IPS DF 4.7 (cell line): Measurements from ENCODE around the gene ADRB2.
"Not testable (repeated sequence)": the region's sequence is repeated elsewhere in the genome, so short reads cannot be mapped to it uniquely, and the experiment has no call there.

Experiments used
- DNase-seq: peaks from one replicate; pipeline ENCODE4 v3.0.0-alpha.2; 2013; ENCODE audit warnings: low spot score; ENCODE audit errors: extremely low read depth

ADRB2 gene

DNA sequence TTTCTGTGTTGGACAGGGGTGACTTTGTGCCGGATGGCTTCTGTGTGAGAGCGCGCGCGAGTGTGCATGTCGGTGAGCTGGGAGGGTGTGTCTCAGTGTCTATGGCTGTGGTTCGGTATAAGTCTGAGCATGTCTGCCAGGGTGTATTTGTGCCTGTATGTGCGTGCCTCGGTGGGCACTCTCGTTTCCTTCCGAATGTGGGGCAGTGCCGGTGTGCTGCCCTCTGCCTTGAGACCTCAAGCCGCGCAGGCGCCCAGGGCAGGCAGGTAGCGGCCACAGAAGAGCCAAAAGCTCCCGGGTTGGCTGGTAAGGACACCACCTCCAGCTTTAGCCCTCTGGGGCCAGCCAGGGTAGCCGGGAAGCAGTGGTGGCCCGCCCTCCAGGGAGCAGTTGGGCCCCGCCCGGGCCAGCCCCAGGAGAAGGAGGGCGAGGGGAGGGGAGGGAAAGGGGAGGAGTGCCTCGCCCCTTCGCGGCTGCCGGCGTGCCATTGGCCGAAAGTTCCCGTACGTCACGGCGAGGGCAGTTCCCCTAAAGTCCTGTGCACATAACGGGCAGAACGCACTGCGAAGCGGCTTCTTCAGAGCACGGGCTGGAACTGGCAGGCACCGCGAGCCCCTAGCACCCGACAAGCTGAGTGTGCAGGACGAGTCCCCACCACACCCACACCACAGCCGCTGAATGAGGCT is at the start of gene ADRB2:
TSS of gene ADRB2 (plus strand) at position 559 of the 686 bp plus-strand sequence. CDS start 221 bp downstream, outside the sequence.
- peak; percentile 44 for DNase-seq

DNA sequence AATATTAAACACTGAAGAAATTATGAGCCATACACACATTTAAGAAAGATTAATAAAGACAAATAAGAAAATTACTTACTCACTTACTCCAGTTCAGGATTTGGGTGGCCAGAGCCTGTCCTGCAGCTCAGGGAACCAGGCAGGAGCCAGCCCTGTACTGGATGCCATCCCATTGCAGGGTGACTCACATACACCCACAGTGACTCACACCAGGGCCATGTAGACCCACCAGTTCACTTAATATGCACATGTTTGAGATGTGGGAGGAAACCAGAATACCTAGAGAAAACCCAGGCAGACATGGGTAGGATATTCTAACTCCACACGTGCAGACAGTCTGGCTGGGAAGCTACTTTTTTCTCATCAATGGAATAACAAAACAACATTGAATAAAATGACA is 49.6 kb upstream of the ADRB2 start:
- no peak for DNase-seq

DNA sequence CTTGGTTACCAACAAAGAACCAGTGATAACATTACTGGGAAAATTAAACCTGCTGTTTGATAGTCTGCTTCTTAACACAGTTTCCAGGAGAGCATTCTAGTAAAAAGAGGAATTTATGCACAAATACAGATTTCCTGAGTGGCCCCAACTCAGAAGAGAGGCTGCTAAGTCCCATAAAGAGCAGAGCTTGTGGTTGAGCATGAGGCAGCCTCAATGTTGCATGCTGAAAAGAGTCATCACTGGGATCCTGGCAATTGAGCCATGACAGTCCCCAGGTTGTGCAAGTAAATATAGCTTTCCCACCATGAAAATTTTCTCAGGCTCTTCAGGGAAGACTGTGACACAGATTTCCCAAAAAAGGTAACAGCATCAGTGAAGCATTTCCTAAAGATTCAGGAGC is 47.5 kb upstream of the ADRB2 start:
- no peak for DNase-seq

DNA sequence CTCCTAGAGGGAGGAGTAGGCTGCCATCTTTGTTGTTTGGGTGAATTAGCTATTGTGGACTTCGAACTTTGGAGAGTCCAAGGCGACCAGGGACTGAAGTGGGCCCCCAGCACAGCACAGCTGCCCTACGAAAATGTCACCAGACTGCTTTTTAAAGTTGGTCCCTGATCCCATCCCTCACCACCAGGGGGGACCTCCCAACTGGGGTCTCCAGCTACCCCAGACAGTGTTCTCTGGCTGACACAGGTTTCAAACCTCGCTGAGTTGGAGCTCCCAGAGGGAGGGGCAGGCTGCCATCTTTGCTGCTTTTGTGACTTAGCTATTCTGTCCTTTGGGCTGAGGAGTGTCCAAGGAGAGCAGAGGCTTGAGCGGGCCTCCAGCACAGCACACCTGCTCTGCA is 45.7 kb upstream of the ADRB2 start:
- DNase-seq, result no peak

GRCh38 chr5:148781766-148782165 is 44.6 kb upstream of the ADRB2 start:
- DNase-seq, result no peak

- no peak for DNase-seq
These were observed 41.2 kb upstream of the ADRB2 start for GRCh38 chr5:148785223-148785622.

GRCh38 chr5:148786456-148786855 is 40.0 kb upstream of the ADRB2 start:
- DNase-seq, result no peak

DNA sequence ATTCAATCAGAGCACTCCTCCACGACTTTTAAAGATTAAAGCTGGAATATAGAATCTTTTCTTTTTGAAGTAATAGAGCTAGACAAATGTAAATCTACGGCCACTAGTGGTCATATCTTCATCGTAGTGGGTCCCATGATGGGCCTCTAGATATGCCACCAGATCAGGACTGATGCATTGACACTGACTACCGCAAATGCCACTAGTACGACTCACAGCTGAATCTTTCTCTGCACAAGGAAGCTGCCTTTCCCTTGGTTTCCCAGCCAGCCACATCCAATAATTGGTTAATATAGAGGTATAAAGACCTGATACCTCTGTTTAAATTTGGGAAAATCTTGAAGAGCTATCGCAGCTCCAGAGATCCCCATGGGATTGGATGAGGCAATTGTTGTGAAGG is 37.8 kb upstream of the ADRB2 start:
- DNase-seq, result no peak

DNA sequence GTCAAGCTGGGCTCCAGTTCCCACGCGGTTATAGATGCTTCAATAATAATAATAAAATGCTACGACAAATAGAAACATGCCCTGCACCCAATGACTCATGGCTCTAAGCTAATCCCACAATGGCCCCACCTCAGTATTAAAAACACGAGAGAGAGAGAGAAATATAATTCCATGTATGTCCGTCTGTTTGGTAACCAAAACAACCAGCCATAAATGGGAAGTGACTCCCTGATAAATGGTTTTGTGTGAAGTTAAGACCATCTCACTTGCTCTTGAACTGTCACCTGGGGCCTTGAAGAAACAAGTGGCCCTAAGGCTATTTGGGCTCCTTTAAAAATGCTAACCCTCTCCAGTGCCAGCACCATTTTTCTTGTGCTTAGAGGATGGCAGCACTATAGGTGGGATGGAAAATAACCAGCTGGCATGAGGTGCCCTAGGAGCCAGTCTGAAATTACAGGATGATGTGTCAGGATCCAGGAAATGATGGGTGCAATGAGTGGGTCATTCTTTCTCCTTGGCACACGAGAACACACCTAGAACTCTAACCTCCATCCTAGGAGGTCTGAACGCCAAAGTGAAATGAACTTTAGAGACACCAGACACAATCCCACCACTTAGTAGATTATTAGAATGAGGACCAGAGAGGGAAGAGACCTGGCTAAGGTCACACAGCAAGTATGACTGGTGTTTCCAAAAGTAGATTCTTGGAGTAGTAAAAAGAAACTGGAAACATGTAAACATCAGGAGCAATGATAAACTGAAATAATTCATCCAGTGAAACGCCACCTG is 35.7 kb upstream of the ADRB2 start:
- DNase-seq, result no peak

DNA sequence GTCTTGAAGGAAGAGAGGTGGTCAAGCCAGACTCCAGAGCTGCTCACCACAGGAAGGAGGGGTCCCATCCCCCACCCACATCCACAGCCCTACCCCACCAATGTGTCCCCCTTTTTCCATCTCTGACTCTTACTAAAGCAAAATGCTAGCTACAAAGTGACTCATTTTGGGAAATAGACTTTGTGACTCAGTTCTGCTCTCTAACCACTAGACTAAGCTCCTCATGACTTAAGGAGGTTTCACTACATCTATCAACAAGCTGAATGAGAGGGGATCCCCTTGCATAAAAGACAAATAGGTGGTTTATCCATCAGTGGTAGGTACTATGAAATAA is 35.1 kb upstream of the ADRB2 start:
- no peak for DNase-seq

DNA sequence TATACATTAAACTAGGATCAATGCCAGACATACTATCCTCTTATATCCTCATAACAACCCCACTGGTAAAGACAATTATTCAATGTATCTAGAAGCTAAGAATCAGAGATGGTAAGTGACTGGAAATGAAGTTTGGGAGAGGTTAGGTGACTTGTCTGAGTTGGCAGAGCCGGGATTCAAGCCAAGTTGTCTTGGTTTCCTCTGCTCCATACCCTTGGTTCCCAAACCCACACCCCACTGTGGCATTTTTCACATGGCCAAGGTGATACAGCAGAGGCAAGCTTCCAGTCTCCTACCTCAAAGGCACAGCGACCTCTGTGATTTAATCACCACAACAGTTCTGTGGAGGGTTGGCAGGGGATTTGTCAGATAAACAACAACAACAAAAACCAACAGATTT is 34.7 kb upstream of the ADRB2 start:
- no peak for DNase-seq

- no peak for DNase-seq
These were observed 33.7 kb upstream of the ADRB2 start for GRCh38 chr5:148792744-148793143.

GRCh38 chr5:148793261-148793660 is 33.1 kb upstream of the ADRB2 start:
- DNase-seq, result no peak

- no peak for DNase-seq
These were observed 32.1 kb upstream of the ADRB2 start for GRCh38 chr5:148794275-148794674.

DNA sequence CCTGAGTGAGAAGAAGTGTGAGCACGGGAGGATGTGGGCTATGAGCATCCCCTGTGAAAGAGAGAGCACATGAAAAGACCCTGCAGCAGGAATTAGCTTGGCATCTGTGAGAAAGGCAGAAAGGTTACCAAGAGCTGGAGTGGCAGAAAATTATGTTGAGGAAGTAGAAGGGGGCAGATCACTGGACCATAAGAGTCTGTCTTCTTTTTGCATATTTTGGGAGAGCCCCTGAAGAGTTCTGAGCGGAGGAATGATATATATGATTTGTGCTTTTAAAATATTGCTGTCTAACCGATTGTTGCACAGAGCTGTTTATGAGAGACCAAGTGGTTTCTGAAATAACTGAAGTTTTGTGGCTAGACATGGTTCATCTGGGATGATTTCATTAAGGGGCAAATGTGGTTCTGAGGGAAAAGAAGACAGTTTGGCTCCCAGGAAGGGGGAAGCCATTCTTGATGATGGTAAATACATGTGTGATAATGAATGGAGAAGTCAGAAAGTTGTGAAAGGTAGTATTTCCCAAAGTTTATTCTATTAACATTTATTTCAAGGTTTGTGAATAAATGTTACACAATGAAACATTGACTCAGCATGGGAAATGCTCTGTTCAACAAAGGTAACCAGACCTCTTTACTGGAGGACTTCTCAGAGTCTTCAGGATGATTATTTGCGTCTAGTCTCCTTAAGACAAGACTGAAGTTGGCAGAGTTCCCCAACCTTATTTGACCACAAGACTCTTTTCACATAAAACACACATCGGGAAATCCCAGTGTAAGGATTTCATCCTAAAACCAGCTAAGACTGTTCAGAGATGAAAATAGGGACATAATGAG is 31.5 kb upstream of the ADRB2 start:
- no peak for DNase-seq

GRCh38 chr5:148796936-148797335 is 29.5 kb upstream of the ADRB2 start:
- no peak for DNase-seq

- DNase-seq, result no peak
These were observed 27.6 kb upstream of the ADRB2 start for GRCh38 chr5:148798786-148799185.

GRCh38 chr5:148799737-148800527 is 26.5 kb upstream of the ADRB2 start:
- no peak for DNase-seq

GRCh38 chr5:148801682-148802276 is 24.6 kb upstream of the ADRB2 start:
- no peak for DNase-seq

- not testable (repeated sequence) for DNase-seq
These were observed 23.0 kb upstream of the ADRB2 start for GRCh38 chr5:148803451-148803850.

DNA sequence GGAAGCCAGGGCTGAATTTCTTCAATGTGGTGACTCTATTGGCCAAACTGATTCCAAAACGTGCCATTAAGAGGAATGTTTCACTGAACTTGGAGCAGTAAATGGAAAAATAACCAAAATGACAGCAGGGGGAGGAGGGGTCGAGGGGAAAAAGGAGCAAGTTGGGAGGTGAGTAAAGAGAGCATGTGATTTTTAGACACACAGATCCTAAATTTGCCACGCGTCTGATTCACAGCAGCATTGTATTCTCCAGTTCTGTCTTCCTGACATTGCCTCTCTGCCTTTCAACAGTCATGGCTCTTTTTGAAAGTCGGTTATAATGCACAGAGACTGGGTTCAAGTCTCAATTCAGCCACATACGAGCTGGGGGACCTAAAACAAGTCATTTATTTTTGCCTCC is 22.0 kb upstream of the ADRB2 start:
- DNase-seq, result no peak
